Measurements from ENCODE around the gene CXCR4.

DNA sequence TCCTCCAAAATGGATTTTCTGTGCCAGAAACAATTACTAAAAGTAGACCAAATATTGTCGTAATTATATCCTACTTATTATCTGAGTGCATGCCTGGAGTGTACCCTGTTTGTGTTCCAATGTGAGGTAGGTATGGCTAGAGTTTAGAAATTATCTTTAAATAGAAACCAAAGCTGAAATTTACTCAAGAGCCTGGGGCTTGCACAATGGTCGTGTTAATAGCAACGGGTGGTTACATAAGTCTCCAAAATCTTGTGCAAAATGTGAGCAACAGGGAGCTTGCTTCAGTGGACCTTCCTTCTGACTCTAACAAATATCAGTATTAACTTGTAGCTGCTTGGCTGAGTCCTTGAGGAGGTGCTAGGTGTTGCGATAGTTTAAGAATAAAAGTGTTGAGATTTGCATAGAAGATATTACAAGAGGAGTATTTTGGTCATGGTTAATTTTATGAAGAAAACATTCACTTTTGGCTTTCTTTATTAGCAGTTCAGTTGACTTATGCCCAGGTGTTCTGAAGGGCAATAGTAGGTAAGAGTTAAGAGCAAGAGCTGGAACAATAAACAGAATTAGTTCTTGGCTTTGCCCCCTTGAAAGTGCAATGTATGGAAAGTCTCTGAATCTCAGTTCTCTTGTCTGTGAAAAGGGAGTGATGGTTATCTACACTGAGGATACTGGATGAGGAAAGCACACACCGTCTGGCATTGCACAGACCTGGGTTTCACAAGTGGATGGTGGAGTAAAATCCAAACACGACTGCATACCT lies 4.6 kb downstream of the CXCR4 start:
- TF ChIP-seq, protein P1, sequence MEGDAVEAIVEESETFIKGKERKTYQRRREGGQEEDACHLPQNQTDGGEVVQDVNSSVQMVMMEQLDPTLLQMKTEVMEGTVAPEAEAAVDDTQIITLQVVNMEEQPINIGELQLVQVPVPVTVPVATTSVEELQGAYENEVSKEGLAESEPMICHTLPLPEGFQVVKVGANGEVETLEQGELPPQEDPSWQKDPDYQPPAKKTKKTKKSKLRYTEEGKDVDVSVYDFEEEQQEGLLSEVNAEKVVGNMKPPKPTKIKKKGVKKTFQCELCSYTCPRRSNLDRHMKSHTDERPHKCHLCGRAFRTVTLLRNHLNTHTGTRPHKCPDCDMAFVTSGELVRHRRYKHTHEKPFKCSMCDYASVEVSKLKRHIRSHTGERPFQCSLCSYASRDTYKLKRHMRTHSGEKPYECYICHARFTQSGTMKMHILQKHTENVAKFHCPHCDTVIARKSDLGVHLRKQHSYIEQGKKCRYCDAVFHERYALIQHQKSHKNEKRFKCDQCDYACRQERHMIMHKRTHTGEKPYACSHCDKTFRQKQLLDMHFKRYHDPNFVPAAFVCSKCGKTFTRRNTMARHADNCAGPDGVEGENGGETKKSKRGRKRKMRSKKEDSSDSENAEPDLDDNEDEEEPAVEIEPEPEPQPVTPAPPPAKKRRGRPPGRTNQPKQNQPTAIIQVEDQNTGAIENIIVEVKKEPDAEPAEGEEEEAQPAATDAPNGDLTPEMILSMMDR (conservative IDR thresholded peaks at IDR 0.05; ENCODE audit: low read length) = no peak
- TF ChIP-seq EZH2phosphoT487 (IDR thresholded peaks at IDR 0.05; ENCODE audit: borderline replicate concordance) = no peak

Measured in Loucy (cell line).